KBM-7 (cell line): ENCODE measurements around the gene ADGRL1.
"Not testable (repeated sequence)": the region's sequence is repeated elsewhere in the genome, so short reads cannot be mapped to it uniquely, and the experiment has no call there.

Experiments used
- DNase-seq: peaks from one replicate; pipeline ENCODE4 v3.0.0-alpha.2; 2015
- in situ Hi-C: fragments of 300-500 bp; cut with MboI; formaldehyde crosslinking; loops from 2 replicates; pipeline ENCODE4 v1.14.3; 2020; ENCODE audit warnings: low sequenced_read_pairs, low pct_unique_long_range_greater_than_20kb, mixed read lengths

Gene ADGRL1

GRCh38 chr19:14148751-14149410 lies 57.1 kb downstream of the ADGRL1 start:
- in situ Hi-C loops, result no loop called here
- no peak for DNase-seq

GRCh38 chr19:14147797-14148605 lies 58.0 kb downstream of the ADGRL1 start:
- in situ Hi-C loops, result no loop called here
- DNase-seq, result peak; percentile 56

GRCh38 chr19:14146789-14147216 lies 59.2 kb downstream of the ADGRL1 start:
- DNase-seq, result peak; percentile 34
- in situ Hi-C loops, result no loop called here

- in situ Hi-C loops, DNase-seq: not testable (repeated sequence)
Observed at GRCh38 chr19:14146169-14146568, 59.8 kb downstream of the ADGRL1 start.

- in situ Hi-C loops, result no loop called here
- no peak for DNase-seq
Observed at GRCh38 chr19:14145381-14145780, 60.6 kb downstream of the ADGRL1 start.

GRCh38 chr19:14142262-14143190 lies 63.4 kb downstream of the ADGRL1 start:
- in situ Hi-C loops, result no loop called here
- no peak for DNase-seq

GRCh38 chr19:14141041-14141440 lies 64.9 kb downstream of the ADGRL1 start:
- no peak for DNase-seq
- in situ Hi-C loops, result no loop called here

- DNase-seq, result peak; percentile 80
- in situ Hi-C loops, result no loop called here
Observed at GRCh38 chr19:14139944-14140343, 66.0 kb downstream of the ADGRL1 start.

- no peak for DNase-seq
- in situ Hi-C loops, result no loop called here
Observed at GRCh38 chr19:14138576-14139265, 67.2 kb downstream of the ADGRL1 start.

- in situ Hi-C loops, result no loop called here
- peak; percentile 100 for DNase-seq
Observed at GRCh38 chr19:14136509-14137281, 69.3 kb downstream of the ADGRL1 start, which contains the start of gene ASF1B. Gene ASF1B (minus strand): TSS chr19:14136589. CDS start chr19:14136456, 133 bp downstream.

- no peak for DNase-seq
- in situ Hi-C loops, result no loop called here
Observed at GRCh38 chr19:14135985-14136508, 69.9 kb downstream of the ADGRL1 start.

GRCh38 chr19:14135355-14135754 lies 70.6 kb downstream of the ADGRL1 start:
- DNase-seq, result no peak
- in situ Hi-C loops, result no loop called here

- in situ Hi-C loops, result no loop called here
- no peak for DNase-seq
Observed at GRCh38 chr19:14127929-14128509, 78.0 kb downstream of the ADGRL1 start.

GRCh38 chr19:14127176-14127575 lies 78.8 kb downstream of the ADGRL1 start:
- in situ Hi-C loops, result no loop called here
- DNase-seq, result no peak

- in situ Hi-C loops, result no loop called here
- DNase-seq, result no peak
Observed at GRCh38 chr19:14122924-14123323, 83.0 kb downstream of the ADGRL1 start.

- in situ Hi-C loops, result no loop called here
- no peak for DNase-seq
Observed at GRCh38 chr19:14120497-14120780, 85.5 kb downstream of the ADGRL1 start.

- no peak for DNase-seq
- in situ Hi-C loops, result no loop called here
Observed at GRCh38 chr19:14119644-14120496, 86.1 kb downstream of the ADGRL1 start.
